Loucy (cell line): ENCODE data around the gene RBMX2.

ENCODE experiments used
- H2AFZ ChIP-seq: fragments of 200-600 bp; sonication (generic); 2 replicates; pipeline ENCODE4 v1.6.0; 2016; ENCODE audit warnings: antibody characterized with exemption, mild to moderate bottlenecking, low read length, moderate library complexity
- H3F3A ChIP-seq: fragments of 200-600 bp; 2 replicates; pipeline ENCODE4 v1.6.0; 2016; ENCODE audit warnings: antibody characterized with exemption, low read depth, mild to moderate bottlenecking
- H3K27me3 ChIP-seq: fragments of 200-600 bp; sonication (generic); 2 replicates; pipeline ENCODE4 v1.6.1; 2014; ENCODE audit warnings: low read length, mild to moderate bottlenecking; ENCODE audit not compliant: insufficient read depth, poor library complexity, severe bottlenecking
- H3K36me3 ChIP-seq: fragments of 200-600 bp; sonication (generic); 2 replicates; pipeline ENCODE4 v1.6.1; 2016; ENCODE audit warnings: low read length; ENCODE audit not compliant: insufficient read depth
- H3K4me1 ChIP-seq: fragments of 200-600 bp; sonication (generic); 2 replicates; pipeline ENCODE4 v1.5.1; 2014; ENCODE audit warnings: low read length, mild to moderate bottlenecking; ENCODE audit not compliant: insufficient read depth, poor library complexity, severe bottlenecking
- H3K4me2 ChIP-seq: fragments of 200-600 bp; sonication (generic); 2 replicates; pipeline ENCODE4 v1.6.0; 2014; ENCODE audit warnings: antibody characterized with exemption, low read length, low read depth, mild to moderate bottlenecking; ENCODE audit not compliant: poor library complexity, severe bottlenecking
- H3K4me3 ChIP-seq: fragments of 200-600 bp; sonication (generic); 2 replicates; pipeline ENCODE4 v1.5.1; 2014; ENCODE audit warnings: low read length, mild to moderate bottlenecking, mixed read lengths; ENCODE audit not compliant: poor library complexity, severe bottlenecking
- H3K79me2 ChIP-seq: fragments of 200-600 bp; sonication (generic); 2 replicates; pipeline ENCODE4 v1.6.1; 2014; ENCODE audit warnings: low read length; ENCODE audit not compliant: insufficient read depth
- H3K9ac ChIP-seq: fragments of 200-600 bp; sonication (generic); 2 replicates; pipeline ENCODE4 v1.6.0; 2014; ENCODE audit warnings: mild to moderate bottlenecking, low read depth, low read length, moderate library complexity; ENCODE audit not compliant: poor library complexity, severe bottlenecking
- H3K9me2 ChIP-seq: fragments of 200-600 bp; sonication (generic); replicated peaks from 2 replicates; pipeline ENCODE4 v1.6.1; 2016; ENCODE audit warnings: low read depth, low read length, mixed read lengths
- H3K9me3 ChIP-seq: fragments of 200-600 bp; sonication (generic); 2 replicates; pipeline ENCODE4 v1.6.1; 2014; ENCODE audit warnings: mild to moderate bottlenecking, antibody characterized with exemption, low read length, low read depth; ENCODE audit not compliant: insufficient read depth
- H4K20me1 ChIP-seq: fragments of 200-600 bp; sonication (generic); 2 replicates; pipeline ENCODE4 v1.6.0; 2014; ENCODE audit warnings: antibody characterized with exemption, low read length, mild to moderate bottlenecking; ENCODE audit not compliant: insufficient read depth, poor library complexity, severe bottlenecking
- CTCF ChIP-seq: fragments of 200-600 bp; sonication (generic); conservative IDR thresholded peaks from 2 replicates; pipeline ENCODE4 v1.5.1; 2014; ENCODE audit warnings: mild to moderate bottlenecking, antibody characterized with exemption, low read length
- EZH2phosphoT487 ChIP-seq: fragments of 200-600 bp; IDR thresholded peaks from 2 replicates; pipeline ENCODE4 v1.6.1; 2018; ENCODE audit warnings: antibody characterized with exemption, mild to moderate bottlenecking, moderate library complexity, borderline replicate concordance

RBMX2 gene

GRCh38 chrX:130413415-130413814 lies 11.6 kb downstream of the RBMX2 start:
- no peaks in the 10 kb centered on the region for H3K27me3 ChIP-seq

GRCh38 chrX:130414800-130415199 lies 13.0 kb downstream of the RBMX2 start:
- peaks cover 23% of the 10 kb centered on the region; the same call in 1 of the 2 replicates for H3K36me3 ChIP-seq
- no peaks in the 10 kb centered on the region for H3K79me2 ChIP-seq
- H3F3A ChIP-seq, result no peaks in the 10 kb centered on the region
- H4K20me1 ChIP-seq, result no peaks in the 10 kb centered on the region
- no peak overlapping the region for H3K9ac ChIP-seq
- H3K27me3 ChIP-seq, result no peaks in the 10 kb centered on the region
- no peak overlapping the region for H2AFZ ChIP-seq
- no peaks in the 10 kb centered on the region for H3K9me2 ChIP-seq
- no peaks in the 10 kb centered on the region for H3K4me1 ChIP-seq
- TF ChIP-seq EZH2phosphoT487, result no peak
- no peak for TF ChIP-seq CTCF
- no peak overlapping the region for H3K4me3 ChIP-seq
- H3K4me2 ChIP-seq, result no peak overlapping the region
- no peaks in the 10 kb centered on the region for H3K9me3 ChIP-seq

More at GRCh38 chrX:130413415-130413814, 11.6 kb downstream of the RBMX2 start:
- no peaks in the 10 kb centered on the region for H4K20me1 ChIP-seq
- TF ChIP-seq CTCF (no peak), EZH2phosphoT487 (no peak)
- H3K9me3 ChIP-seq, result no peaks in the 10 kb centered on the region
- H3K4me2 ChIP-seq, result no peak overlapping the region
- no peak overlapping the region for H3K9ac ChIP-seq
- no peaks in the 10 kb centered on the region for H3K79me2 ChIP-seq
- no peaks in the 10 kb centered on the region for H3K9me2 ChIP-seq
- no peaks in the 10 kb centered on the region for H3F3A ChIP-seq
- H2AFZ ChIP-seq, result no peak overlapping the region
- H3K4me3 ChIP-seq, result no peak overlapping the region
- H3K36me3 ChIP-seq, result peaks cover 28% of the 10 kb centered on the region; the same call in 1 of the 2 replicates
- no peaks in the 10 kb centered on the region for H3K4me1 ChIP-seq

- Histone ChIP-seq H3K9me2 (no peaks in the 10 kb centered on the region), H3K4me1 (no peaks in the 10 kb centered on the region), H3F3A (no peaks in the 10 kb centered on the region), H2AFZ (no peak overlapping the region), H3K27me3 (no peaks in the 10 kb centered on the region), H3K4me2 (no peak overlapping the region), H4K20me1 (no peaks in the 10 kb centered on the region), H3K9ac (no peak overlapping the region), H3K4me3 (no peak overlapping the region), H3K9me3 (no peaks in the 10 kb centered on the region), H3K36me3 (peaks cover 20% of the 10 kb centered on the region; the same call in 1 of the 2 replicates), H3K79me2 (no peaks in the 10 kb centered on the region)
- TF ChIP-seq EZH2phosphoT487, result no peak
- TF ChIP-seq CTCF, result no peak
Measured at GRCh38 chrX:130415201-130415600, 13.4 kb downstream of the RBMX2 start.
